HG02798 (cell line): Measurements from ENCODE around the gene DDA1.

Experiments
- ATAC-seq: cut with Tn5 transposase; IDR thresholded peaks from one replicate; pipeline ENCODE4 v1.9.1; 2021; ENCODE audit warnings: mild to moderate bottlenecking; ENCODE audit not compliant: unreplicated experiment, poor library complexity

Gene DDA1

GRCh38 chr19:17327654-17328516, 18.5 kb downstream of the DDA1 start:
- no peak for ATAC-seq

GRCh38 chr19:17328517-17329365, 19.4 kb downstream of the DDA1 start:
- ATAC-seq, result no peak

- ATAC-seq, result no peak
These were observed 20.3 kb downstream of the DDA1 start for GRCh38 chr19:17329366-17330261.

GRCh38 chr19:17330262-17331044, 21.1 kb downstream of the DDA1 start:
- ATAC-seq, result no peak

GRCh38 chr19:17331045-17331558, 21.7 kb downstream of the DDA1 start:
- ATAC-seq, result no peak

- ATAC-seq, result no peak
These were observed 23.0 kb downstream of the DDA1 start for GRCh38 chr19:17332360-17332676.

- ATAC-seq, result no peak
These were observed 23.6 kb downstream of the DDA1 start for GRCh38 chr19:17332677-17333581.

GRCh38 chr19:17333611-17334413, 24.4 kb downstream of the DDA1 start:
- no peak for ATAC-seq

GRCh38 chr19:17334414-17335409, 25.3 kb downstream of the DDA1 start, which contains the start of gene ANO8:
Gene ANO8 (minus strand): TSS chr19:17334855. CDS start chr19:17334670, 185 bp downstream.
- ATAC-seq, result peak; percentile 58

GRCh38 chr19:17335575-17335974, 26.2 kb downstream of the DDA1 start:
- ATAC-seq, result no peak

GRCh38 chr19:17336872-17337674, 27.7 kb downstream of the DDA1 start, which contains the start of gene GTPBP3:
Gene GTPBP3 (plus strand): TSS chr19:17337553. CDS start chr19:17337612, 59 bp downstream.
- ATAC-seq, result peak; percentile 87

- no peak for ATAC-seq
These were observed 28.5 kb downstream of the DDA1 start for GRCh38 chr19:17337675-17338432.

- no peak for ATAC-seq
These were observed 29.2 kb downstream of the DDA1 start for GRCh38 chr19:17338433-17339078.

- ATAC-seq, result no peak
These were observed 29.9 kb downstream of the DDA1 start for GRCh38 chr19:17339088-17339741.
